HEK293 (cell line): ENCODE measurements around the gene NID2.
A peak's percentile ranks its signal among the peaks of the same experiment; 100 is the strongest.

ENCODE experiments used
- CTCF ChIA-PET: fragments of 350-600 bp; formaldehyde crosslinking; extraction: SDS; loops from one replicate; lab custom pipeline; 2021; ENCODE audit warnings: antibody characterized with exemption; lab: Yijun Ruan, JAX
- POLR2A ChIA-PET: fragments of 300-600 bp; formaldehyde crosslinking; extraction: SDS; loops from one replicate; lab custom pipeline; 2020; ENCODE audit warnings: antibody characterized with exemption, inconsistent platforms; lab: Yijun Ruan, JAX
- H3K27ac ChIP-seq: fragments of 200-500 bp; sonication (Bioruptor generic); 2 replicates; pipeline ENCODE4 v1.5.1; 2014; ENCODE audit warnings: low read depth, low read length, control low read depth, inconsistent platforms; ENCODE audit errors: extremely low read depth
- H3K36me3 ChIP-seq, 2 experiments: fragments of 200-500 bp in 1 of 2; sonication (Bioruptor generic) in 1 of 2; 1 replicate in 1 of 2; 2 replicates in 1 of 2; pipeline ENCODE4 v1.5.1; 2014 to 2017; ENCODE audit warnings: inconsistent platforms in 2 of 2, low read length in 2 of 2; ENCODE audit not compliant: control insufficient read depth in 2 of 2, insufficient read depth in 1 of 2
- H3K4me1 ChIP-seq: fragments of 200-500 bp; sonication (Bioruptor generic); 2 replicates; pipeline ENCODE4 v1.5.1; 2014; ENCODE audit warnings: mild to moderate bottlenecking, low read length, inconsistent platforms; ENCODE audit not compliant: control insufficient read depth, insufficient read depth
- H3K4me3 ChIP-seq: 2 replicates; pipeline ENCODE4 v1.5.1; 2011; ENCODE audit warnings: low read depth, mild to moderate bottlenecking, control low read depth, low read length, moderate library complexity
- H3K9me3 ChIP-seq: fragments of 200-500 bp; sonication (Bioruptor generic); 2 replicates; pipeline ENCODE4 v1.5.1; 2014; ENCODE audit warnings: low read depth, low read length, inconsistent platforms; ENCODE audit not compliant: control insufficient read depth, insufficient read depth
- GFI1B ChIP-seq: fragments of 450-650 bp; formaldehyde crosslinking; IDR thresholded peaks from 2 replicates; pipeline ENCODE4 v1.5.1; 2016; ENCODE audit warnings: missing biosample characterization, missing genetic modification characterization
- GLIS1 ChIP-seq: fragments of 450-650 bp; formaldehyde crosslinking; IDR thresholded peaks from 2 replicates; pipeline ENCODE4 v1.5.1; 2016; ENCODE audit warnings: missing biosample characterization, missing genetic modification characterization
- HOXD13 ChIP-seq: sonication (generic); formaldehyde crosslinking; IDR thresholded peaks from 2 replicates; pipeline ENCODE4 v1.8.0; 2022; ENCODE audit warnings: missing genetic modification reagents, borderline replicate concordance
- MEIS1 ChIP-seq: sonication (generic); formaldehyde crosslinking; IDR thresholded peaks from 2 replicates; pipeline ENCODE4 v1.8.1; 2022; ENCODE audit warnings: missing genetic modification reagents, mild to moderate bottlenecking, borderline replicate concordance
- PRDM10 ChIP-seq: fragments of 450-650 bp; formaldehyde crosslinking; IDR thresholded peaks from 2 replicates; pipeline ENCODE4 v1.5.1; 2016; ENCODE audit warnings: missing biosample characterization, missing genetic modification characterization
- SCRT2 ChIP-seq: fragments of 450-650 bp; formaldehyde crosslinking; IDR thresholded peaks from 2 replicates; pipeline ENCODE4 v1.5.1; 2016; ENCODE audit warnings: missing biosample characterization, missing genetic modification characterization
- ZBTB20 ChIP-seq: fragments of 450-650 bp; formaldehyde crosslinking; IDR thresholded peaks from 2 replicates; pipeline ENCODE4 v1.5.1; 2016; ENCODE audit warnings: missing biosample characterization, missing genetic modification characterization
- ZBTB48 ChIP-seq: fragments of 450-650 bp; formaldehyde crosslinking; IDR thresholded peaks from 2 replicates; pipeline ENCODE4 v1.5.1; 2016; ENCODE audit warnings: missing biosample characterization, missing genetic modification characterization
- ZNF184 ChIP-seq: fragments of 450-650 bp; IDR thresholded peaks from 2 replicates; pipeline ENCODE4 v1.5.1; 2018; ENCODE audit warnings: missing biosample characterization, mild to moderate bottlenecking, missing genetic modification characterization
- ZNF2 ChIP-seq: fragments of 450-650 bp; formaldehyde crosslinking; IDR thresholded peaks from 2 replicates; pipeline ENCODE4 v1.5.1; 2016; ENCODE audit warnings: missing biosample characterization, missing genetic modification characterization
- ZNF214 ChIP-seq: fragments of 450-650 bp; formaldehyde crosslinking; IDR thresholded peaks from 2 replicates; pipeline ENCODE4 v1.5.1; 2017; ENCODE audit warnings: missing biosample characterization, mild to moderate bottlenecking, missing genetic modification characterization, borderline replicate concordance
- ZNF510 ChIP-seq: fragments of 450-650 bp; formaldehyde crosslinking; IDR thresholded peaks from 2 replicates; pipeline ENCODE4 v1.5.1; 2018; ENCODE audit warnings: mild to moderate bottlenecking, missing genetic modification characterization, missing biosample characterization; ENCODE audit not compliant: insufficient replicate concordance
- ZNF561 ChIP-seq: fragments of 450-650 bp; IDR thresholded peaks from 2 replicates; pipeline ENCODE4 v1.5.1; 2018; ENCODE audit warnings: missing biosample characterization, missing genetic modification characterization, borderline replicate concordance
- ZNF654 ChIP-seq: fragments of 450-650 bp; formaldehyde crosslinking; IDR thresholded peaks from 2 replicates; pipeline ENCODE4 v1.5.1; 2016; ENCODE audit warnings: low read depth, missing biosample characterization, missing genetic modification characterization
- ZNF701 ChIP-seq: fragments of 450-650 bp; formaldehyde crosslinking; IDR thresholded peaks from 2 replicates; pipeline ENCODE4 v1.5.1; 2016; ENCODE audit warnings: missing biosample characterization, missing genetic modification characterization
- ZNF768 ChIP-seq: fragments of 450-650 bp; formaldehyde crosslinking; IDR thresholded peaks from 2 replicates; pipeline ENCODE4 v1.5.1; 2018; ENCODE audit warnings: missing biosample characterization, mild to moderate bottlenecking, missing genetic modification characterization
- ZNF777 ChIP-seq: fragments of 450-650 bp; formaldehyde crosslinking; IDR thresholded peaks from 2 replicates; pipeline ENCODE4 v1.5.1; 2017; ENCODE audit warnings: missing biosample characterization, missing genetic modification characterization, borderline replicate concordance
- ZNF791 ChIP-seq: fragments of 450-650 bp; formaldehyde crosslinking; IDR thresholded peaks from 2 replicates; pipeline ENCODE4 v1.5.1; 2016; ENCODE audit warnings: missing biosample characterization, missing genetic modification characterization
- TF ChIP-seq, protein P1 (sequence below): fragments of 450-650 bp; formaldehyde crosslinking; IDR thresholded peaks from 2 replicates; pipeline ENCODE4 v1.5.1; 2016; ENCODE audit warnings: missing biosample characterization, missing genetic modification characterization

NID2 gene

GRCh38 chr14:51981218-51981854 lies 87.5 kb downstream of the NID2 start:
- CTCF ChIA-PET = interaction anchor here (0.7 to 2.0 kb wide), 5 partner anchors 10 to 205 kb away, joined by 3 to 6 read pairs (median 3); no protein-coding TSS in a partner anchor

GRCh38 chr14:51979088-51979709 lies 89.7 kb downstream of the NID2 start:
- CTCF ChIA-PET = interaction anchor here (0.6 to 3.4 kb wide), 37 partner anchors 8 to 1451 kb away, joined by 3 to 20 read pairs (median 4); partner anchors contain the start of genes GNG2 and NID2
- Histone ChIP-seq H3K4me1 (no peaks in the 10 kb centered on the region), H3K36me3 (no peaks in the 10 kb centered on the region), H3K4me3 (no peak overlapping the region), H3K9me3 (no peaks in the 10 kb centered on the region), H3K27ac (no peak overlapping the region)
- TF ChIP-seq, protein P1, sequence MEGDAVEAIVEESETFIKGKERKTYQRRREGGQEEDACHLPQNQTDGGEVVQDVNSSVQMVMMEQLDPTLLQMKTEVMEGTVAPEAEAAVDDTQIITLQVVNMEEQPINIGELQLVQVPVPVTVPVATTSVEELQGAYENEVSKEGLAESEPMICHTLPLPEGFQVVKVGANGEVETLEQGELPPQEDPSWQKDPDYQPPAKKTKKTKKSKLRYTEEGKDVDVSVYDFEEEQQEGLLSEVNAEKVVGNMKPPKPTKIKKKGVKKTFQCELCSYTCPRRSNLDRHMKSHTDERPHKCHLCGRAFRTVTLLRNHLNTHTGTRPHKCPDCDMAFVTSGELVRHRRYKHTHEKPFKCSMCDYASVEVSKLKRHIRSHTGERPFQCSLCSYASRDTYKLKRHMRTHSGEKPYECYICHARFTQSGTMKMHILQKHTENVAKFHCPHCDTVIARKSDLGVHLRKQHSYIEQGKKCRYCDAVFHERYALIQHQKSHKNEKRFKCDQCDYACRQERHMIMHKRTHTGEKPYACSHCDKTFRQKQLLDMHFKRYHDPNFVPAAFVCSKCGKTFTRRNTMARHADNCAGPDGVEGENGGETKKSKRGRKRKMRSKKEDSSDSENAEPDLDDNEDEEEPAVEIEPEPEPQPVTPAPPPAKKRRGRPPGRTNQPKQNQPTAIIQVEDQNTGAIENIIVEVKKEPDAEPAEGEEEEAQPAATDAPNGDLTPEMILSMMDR (tag by site-specific recombination) = peak; percentile 29; the same call in 1 of the 2 replicates
- TF ChIP-seq ZNF768 = no peak
- TF ChIP-seq ZBTB20 (tag by site-specific recombination) = no peak
- TF ChIP-seq ZBTB48 = no peak
- TF ChIP-seq ZNF791 (tag by site-specific recombination) = peak; percentile 38; the same call in 1 of the 2 replicates
- TF ChIP-seq ZNF654 (tag by site-specific recombination) = peak; percentile 67
- TF ChIP-seq PRDM10 (tag by site-specific recombination) = 0 out of 2 replicates have a peak, but pooled peaks have one; percentile 36
- POLR2A ChIA-PET = no interaction called here

More at GRCh38 chr14:51981218-51981854, 87.5 kb downstream of the NID2 start:
- no peaks in the 10 kb centered on the region for H3K4me1 ChIP-seq
- no peak overlapping the region for H3K27ac ChIP-seq
- H3K9me3 ChIP-seq = no peaks in the 10 kb centered on the region
- no peak for TF ChIP-seq MEIS1 (CRISPR knock-in tag)
- TF ChIP-seq GLIS1 (tag by site-specific recombination) = no peak
- TF ChIP-seq ZNF561 (tag by site-specific recombination) = no peak
- no peak for TF ChIP-seq ZNF777 (tag by site-specific recombination)
- TF ChIP-seq GFI1B (tag by site-specific recombination) = no peak
- TF ChIP-seq SCRT2 (tag by site-specific recombination) = no peak
- TF ChIP-seq ZNF184 (tag by site-specific recombination) = no peak
- no peak for TF ChIP-seq ZNF701 (tag by site-specific recombination)
- no peak for TF ChIP-seq ZNF214
- no peak for TF ChIP-seq HOXD13 (CRISPR knock-in tag)
- no peak for TF ChIP-seq ZNF510 (tag by site-specific recombination)
- no peak for TF ChIP-seq ZNF2
- H3K36me3 ChIP-seq = no peaks in the 10 kb centered on the region
- no peak overlapping the region for H3K4me3 ChIP-seq
- POLR2A ChIA-PET = no interaction called here
